Adipocyte (in vitro differentiated cells): ENCODE measurements around the gene TSPYL2.

Experiments used
- DNase-seq: peaks from one replicate; pipeline ENCODE4 v3.0.0-alpha.2; 2015; ENCODE audit warnings: low read depth
- H3K27me3 ChIP-seq: replicated peaks from 2 replicates; pipeline ENCODE4 v1.7.0; 2013; ENCODE audit warnings: mild to moderate bottlenecking, low read length, moderate library complexity; ENCODE audit not compliant: control insufficient read depth, insufficient read depth
- H3K36me3 ChIP-seq: 2 replicates; pipeline ENCODE4 v1.7.0; 2013; ENCODE audit warnings: low read length, mild to moderate bottlenecking, moderate library complexity; ENCODE audit not compliant: control insufficient read depth, insufficient read depth, severe bottlenecking
- H3K4me1 ChIP-seq: 2 replicates; pipeline ENCODE4 v1.7.0; 2013; ENCODE audit warnings: mild to moderate bottlenecking, low read length, moderate library complexity; ENCODE audit not compliant: control insufficient read depth, insufficient read depth
- H3K4me3 ChIP-seq: 2 replicates; pipeline ENCODE4 v1.7.0; 2013; ENCODE audit warnings: mild to moderate bottlenecking, low read length, moderate library complexity
- H3K9ac ChIP-seq: 2 replicates; pipeline ENCODE4 v1.7.0; 2013; ENCODE audit warnings: mild to moderate bottlenecking, low read length, moderate library complexity
- H3K9me3 ChIP-seq: 2 replicates; pipeline ENCODE4 v1.7.0; 2013; ENCODE audit warnings: mild to moderate bottlenecking, low read length, moderate library complexity; ENCODE audit not compliant: control insufficient read depth

TSPYL2 gene

DNA sequence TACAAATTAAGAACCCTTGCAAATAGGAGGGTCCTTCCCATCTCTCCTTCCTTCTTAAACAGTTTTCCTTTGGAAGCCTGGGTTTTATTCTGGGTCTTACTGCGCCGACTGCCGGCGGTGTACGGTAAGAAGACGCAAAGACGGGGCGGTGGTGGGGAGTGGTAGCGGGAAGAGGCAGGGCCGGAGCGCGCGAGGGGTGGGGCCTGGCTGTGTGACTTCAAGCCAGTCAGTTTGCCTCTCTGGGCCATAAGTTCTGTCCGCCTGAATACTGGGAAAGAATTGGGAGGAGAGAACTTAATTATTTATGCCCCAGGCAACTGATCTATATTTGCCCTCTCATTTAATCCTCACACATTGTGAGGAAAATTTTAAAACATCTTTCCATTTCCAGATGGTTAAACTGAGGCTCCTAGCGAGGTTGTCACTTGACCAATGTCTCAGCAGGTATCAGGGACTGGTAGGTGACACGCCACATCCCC, 11.0 kb downstream of the TSPYL2 start:
- H3K9me3 ChIP-seq = no peaks in the 10 kb centered on the region
- H3K36me3 ChIP-seq = no peaks in the 10 kb centered on the region
- peak overlapping the region; percentile 68 for H3K9ac ChIP-seq
- H3K4me3 ChIP-seq = peak overlapping the region; percentile 78
- no peaks in the 10 kb centered on the region for H3K4me1 ChIP-seq
- peak; percentile 86 for DNase-seq
- H3K27me3 ChIP-seq = no peaks in the 10 kb centered on the region

DNA sequence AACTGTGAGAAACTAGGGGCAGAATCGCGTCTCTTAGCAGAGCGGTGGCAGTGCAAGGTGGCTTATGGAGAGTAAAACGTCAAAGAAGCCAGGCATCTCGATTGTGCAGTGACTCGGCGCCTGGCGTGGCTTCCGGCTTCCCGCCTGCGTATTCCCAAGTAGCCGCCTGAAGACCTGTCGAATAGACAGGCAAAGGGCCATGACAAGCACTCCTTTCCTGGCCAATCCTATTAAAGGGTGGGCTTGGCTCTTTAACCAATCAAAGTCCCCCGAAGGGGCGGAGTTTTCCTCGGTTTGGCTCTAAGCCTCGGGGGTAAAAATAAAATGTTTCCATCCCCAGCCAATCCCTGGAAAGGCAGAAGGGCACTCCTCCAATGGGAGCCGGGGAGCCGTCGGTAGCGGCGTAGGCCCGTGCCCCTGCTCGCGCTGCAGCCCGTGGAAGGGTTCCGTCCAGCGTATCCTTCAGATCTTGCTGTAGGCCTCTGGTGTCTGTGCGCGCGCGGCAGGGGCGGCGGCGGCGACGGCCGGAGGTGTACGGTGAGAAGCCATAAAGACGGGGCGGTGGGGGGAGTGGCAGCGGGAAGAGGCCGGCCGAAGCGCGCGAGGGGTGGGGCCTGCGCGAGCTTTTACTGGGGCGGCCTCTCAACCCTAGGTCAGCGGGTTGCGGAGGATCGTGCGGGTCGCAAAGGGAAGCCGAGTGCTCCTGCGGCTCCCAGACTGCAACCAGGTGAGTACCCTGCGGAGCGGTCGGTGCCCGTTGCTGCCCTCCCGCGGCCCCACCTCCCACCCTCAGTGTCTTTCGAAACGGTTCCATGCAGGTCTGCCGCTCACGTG, 11.8 kb downstream of the TSPYL2 start, which contains the start of gene KANTR:
Gene KANTR (plus strand): TSS at position 395 of the 834 bp plus-strand sequence. CDS start 30,131 bp downstream, outside the sequence.
- Histone ChIP-seq H3K36me3 (no peaks in the 10 kb centered on the region), H3K27me3 (no peaks in the 10 kb centered on the region)

DNA sequence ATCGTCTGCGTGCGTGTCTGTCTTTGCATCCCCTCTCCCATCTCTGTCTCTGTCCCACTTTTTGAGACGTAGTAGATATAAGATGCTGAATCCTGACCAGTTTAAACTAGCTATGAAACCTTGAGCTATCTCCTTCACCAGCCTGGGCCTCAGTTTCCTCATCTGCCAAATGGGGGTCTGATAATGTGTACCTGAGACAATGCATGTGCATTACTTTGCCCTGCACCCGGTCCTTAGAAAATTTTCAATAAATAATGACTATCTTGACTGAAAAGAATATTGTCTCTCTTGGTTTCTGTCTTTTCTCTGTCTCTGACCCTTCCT, 12.4 kb downstream of the TSPYL2 start:
- Histone ChIP-seq H3K4me1 (no peaks in the 10 kb centered on the region), H3K4me3 (peak overlapping the region; percentile 78), H3K9ac (peak overlapping the region; percentile 82), H3K27me3 (no peaks in the 10 kb centered on the region), H3K36me3 (no peaks in the 10 kb centered on the region), H3K9me3 (no peaks in the 10 kb centered on the region)
- DNase-seq = no peak

More for the DNA sequence above, 11.8 kb downstream of the TSPYL2 start, which contains the start of gene KANTR:
- DNase-seq = peak; percentile 94
- Histone ChIP-seq H3K9ac (peak within 1 kb of the TSS; percentile 82), H3K4me3 (peak within 1 kb of the TSS; percentile 78), H3K4me1 (no peaks in the 10 kb centered on the region), H3K9me3 (no peaks in the 10 kb centered on the region)

DNA sequence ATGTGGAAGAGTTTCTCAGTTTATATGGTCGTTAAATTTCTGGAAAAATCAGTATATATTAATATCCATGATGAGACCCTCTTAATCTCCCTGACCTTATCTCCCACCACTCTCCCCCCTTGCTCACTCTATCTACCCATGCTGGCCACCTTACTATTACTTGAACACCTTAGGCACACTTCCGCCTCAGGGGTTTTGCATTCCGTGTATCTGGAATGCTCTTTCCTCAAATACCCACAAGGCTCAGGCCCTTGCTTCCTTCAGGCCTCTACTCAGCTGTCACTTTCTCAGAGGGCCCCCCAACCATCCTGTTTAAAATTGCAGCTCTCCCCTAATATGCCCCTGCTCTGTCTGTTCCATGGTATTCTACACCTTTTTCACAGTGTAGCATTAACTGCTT, 13.6 kb downstream of the TSPYL2 start:
- no peaks in the 10 kb centered on the region for H3K4me1 ChIP-seq
- no peak overlapping the region for H3K9ac ChIP-seq
- H3K9me3 ChIP-seq = no peaks in the 10 kb centered on the region
- no peak overlapping the region for H3K4me3 ChIP-seq
- no peaks in the 10 kb centered on the region for H3K36me3 ChIP-seq
- no peak for DNase-seq
- H3K27me3 ChIP-seq = no peaks in the 10 kb centered on the region

GRCh38 chrX:53114864-53115549, 32.8 kb downstream of the TSPYL2 start:
- Histone ChIP-seq H3K9ac (no peak overlapping the region), H3K27me3 (peaks cover 3% of the 10 kb centered on the region), H3K4me3 (no peak overlapping the region), H3K9me3 (peaks cover 7% of the 10 kb centered on the region), H3K4me1 (peaks cover 4% of the 10 kb centered on the region), H3K36me3 (no peaks in the 10 kb centered on the region)
- DNase-seq = no peak

DNA sequence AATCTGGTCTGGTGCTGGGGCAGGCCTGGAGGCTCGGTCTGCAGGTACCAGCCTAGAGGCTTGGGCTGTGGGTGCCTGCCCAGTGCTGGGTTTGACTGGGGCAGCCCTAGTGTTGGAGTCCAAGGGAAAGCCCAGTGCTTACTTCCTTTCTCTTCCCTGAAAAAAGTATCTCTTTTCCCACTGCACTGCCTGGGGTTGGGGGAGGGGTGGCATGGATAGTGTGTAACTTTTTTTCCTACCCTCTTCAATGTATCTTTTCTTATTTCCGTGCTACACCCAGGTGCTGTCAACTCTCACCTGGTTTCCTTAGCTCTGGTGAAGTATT, 33.3 kb downstream of the TSPYL2 start:
- Histone ChIP-seq H3K9me3 (peaks cover 3% of the 10 kb centered on the region), H3K4me1 (peaks cover 4% of the 10 kb centered on the region), H3K4me3 (no peak overlapping the region), H3K36me3 (no peaks in the 10 kb centered on the region), H3K27me3 (peaks cover 3% of the 10 kb centered on the region), H3K9ac (no peak overlapping the region)
- DNase-seq = no peak

GRCh38 chrX:53116101-53116500, 33.9 kb downstream of the TSPYL2 start:
- H3K36me3 ChIP-seq = no peaks in the 10 kb centered on the region
- H3K4me3 ChIP-seq = peak overlapping the region; percentile 45
- H3K9ac ChIP-seq = peak overlapping the region; percentile 43
- H3K27me3 ChIP-seq = peaks cover 3% of the 10 kb centered on the region
- H3K4me1 ChIP-seq = peaks cover 4% of the 10 kb centered on the region
- H3K9me3 ChIP-seq = peaks cover 3% of the 10 kb centered on the region
- peak; percentile 70 for DNase-seq

- no peak for DNase-seq
- Histone ChIP-seq H3K4me1 (no peaks in the 10 kb centered on the region), H3K9ac (no peak overlapping the region), H3K27me3 (no peaks in the 10 kb centered on the region), H3K4me3 (no peak overlapping the region), H3K36me3 (no peaks in the 10 kb centered on the region), H3K9me3 (peaks cover 12% of the 10 kb centered on the region)
These were observed 39.8 kb downstream of the TSPYL2 start for GRCh38 chrX:53122013-53122412.

DNA sequence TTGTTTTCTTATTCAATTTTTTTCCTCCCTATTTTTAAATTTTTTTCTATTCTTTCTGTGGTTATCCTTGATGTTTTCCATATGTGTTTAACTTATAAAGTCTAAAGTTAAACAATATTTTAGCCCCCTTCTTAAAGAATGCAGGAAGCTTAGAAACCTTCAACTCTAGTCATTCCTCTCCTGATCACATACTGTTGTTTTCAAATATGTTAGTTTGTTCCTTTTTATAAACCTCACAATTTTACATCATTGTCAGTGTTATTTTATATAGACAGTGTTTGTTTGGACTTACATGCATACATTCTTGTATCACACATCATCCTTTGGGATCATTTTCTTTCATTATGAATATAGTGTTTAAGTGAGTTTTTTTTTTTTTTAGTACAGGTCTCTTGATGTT, 43.3 kb downstream of the TSPYL2 start:
- H3K9ac ChIP-seq = no peak overlapping the region

GRCh38 chrX:53126377-53126776, 44.2 kb downstream of the TSPYL2 start:
- no peak overlapping the region for H3K4me3 ChIP-seq
- H3K9me3 ChIP-seq = peaks cover 12% of the 10 kb centered on the region
- no peak overlapping the region for H3K9ac ChIP-seq
- peaks cover 4% of the 10 kb centered on the region for H3K4me1 ChIP-seq
- H3K36me3 ChIP-seq = no peaks in the 10 kb centered on the region
- DNase-seq = no peak
- no peaks in the 10 kb centered on the region for H3K27me3 ChIP-seq

More for the DNA sequence above, 43.3 kb downstream of the TSPYL2 start:
- Histone ChIP-seq H3K4me1 (peaks cover 4% of the 10 kb centered on the region), H3K4me3 (no peak overlapping the region), H3K9me3 (peaks cover 12% of the 10 kb centered on the region), H3K27me3 (no peaks in the 10 kb centered on the region), H3K36me3 (no peaks in the 10 kb centered on the region)
- DNase-seq = peak; percentile 30

- Histone ChIP-seq H3K27me3 (no peaks in the 10 kb centered on the region), H3K9ac (no peak overlapping the region), H3K36me3 (no peaks in the 10 kb centered on the region), H3K4me1 (peaks cover 4% of the 10 kb centered on the region), H3K9me3 (peaks cover 12% of the 10 kb centered on the region), H3K4me3 (no peak overlapping the region)
- DNase-seq = peak; percentile 18
These were observed 46.1 kb downstream of the TSPYL2 start for GRCh38 chrX:53128097-53128749.
